Small intestine (tissue), 7 donors: Measurements from ENCODE around the gene SH3GL2. TPM values are rescaled to one million over a fixed set of nuclear protein-coding genes. Genes with fewer than 3 reads are reported as not detected.

Source experiments
- DNase-seq, 2 donors: peaks; one replicate each; pipeline versions ENCODE4 v3.0.0 to v3.0.0-alpha.2; 2013
- FAIRE-seq: peaks from 2 replicates; lab custom pipeline; 2012; peaks lifted over from hg19 to GRCh38; lab: Jason Lieb, UNC
- H3K27ac ChIP-seq, 3 donors: one replicate each; pipeline ENCODE4 v1.5.1; 2013; ENCODE audit warnings: low read length in 2 of 3, mild to moderate bottlenecking in 2 of 3, control low read depth in 1 of 3, inconsistent platforms in 1 of 3, low read depth in 1 of 3, moderate library complexity in 1 of 3
- H3K27me3 ChIP-seq, 3 donors: one replicate each; pipeline ENCODE4 v1.6.1; 2013; ENCODE audit warnings: low read length in 3 of 3, inconsistent platforms in 1 of 3; ENCODE audit not compliant: control insufficient read depth in 3 of 3, insufficient read depth in 3 of 3
- H3K36me3 ChIP-seq, 3 donors: one replicate each; pipeline ENCODE4 v1.6.1; 2013; ENCODE audit warnings: low read length in 3 of 3, inconsistent platforms in 1 of 3, low read depth in 1 of 3, mild to moderate bottlenecking in 1 of 3, moderate library complexity in 1 of 3; ENCODE audit not compliant: control insufficient read depth in 3 of 3, insufficient read depth in 2 of 3
- H3K4me1 ChIP-seq, 3 donors: one replicate each; pipeline ENCODE4 v1.6.1; 2013; ENCODE audit warnings: low read length in 2 of 3, inconsistent platforms in 1 of 3, low read depth in 1 of 3, mild to moderate bottlenecking in 1 of 3, moderate library complexity in 1 of 3; ENCODE audit not compliant: control insufficient read depth in 3 of 3, insufficient read depth in 2 of 3
- H3K4me3 ChIP-seq, 3 donors: one replicate each; pipeline ENCODE4 v1.5.1; 2013; ENCODE audit warnings: low read length in 3 of 3, control low read depth in 1 of 3, inconsistent platforms in 1 of 3, low read depth in 1 of 3, mild to moderate bottlenecking in 1 of 3, moderate library complexity in 1 of 3
- H3K9me3 ChIP-seq, 2 donors: one replicate each; pipeline ENCODE4 v1.6.1; 2013; ENCODE audit warnings: low read depth in 1 of 2, low read length in 1 of 2; ENCODE audit not compliant: control insufficient read depth in 2 of 2, insufficient read depth in 1 of 2
- WGBS, 3 donors: extraction: QIAGEN DNeasy Blood & Tissue Kit; methylation state at CpG; one replicate each; pipeline ENCODE4 v1.1.7; 2013; 5-methylcytosine and 5-hydroxymethylcytosine counted together
- polyA plus RNA-seq, 4 donors: library from polyadenylated mRNA; stranded (reverse) in 3 of 4; unstranded in 1 of 4; fragments of 200-250 nt in 3 of 4; fragments of 120-200 nt in 1 of 4; gene quantifications; one replicate each; pipeline versions ENCODE4 v1.2.1 to v1.2.3, GENCODE V29; 2013
- donor health status: healthy with polysubstance abuse.
- donor health status: control.
- donor health status: control.
- donor health status: Bipolar disorder and iron deficiency.
- donor health status: healthy.

The SH3GL2 gene
- polyA plus RNA-seq, 4 donors: 0.70 to 3.3 TPM; not detected in 2

- H3K36me3 ChIP-seq: no peaks in the 10 kb centered on the region
- no peaks in the 10 kb centered on the region for H3K27me3 ChIP-seq
- H3K27ac ChIP-seq: no peak overlapping the region
- H3K9me3 ChIP-seq: no peaks in the 10 kb centered on the region
- no peaks in the 10 kb centered on the region for H3K4me1 ChIP-seq
- no peak overlapping the region for H3K4me3 ChIP-seq
- DNase-seq: no peak
- no peak for FAIRE-seq
- 62 to 74% (median 73%) methylated on average over 3 of the region's 3 CpGs for WGBS, 3 donors
Measured at GRCh38 chr9:17695482-17695881, 116.6 kb downstream of the SH3GL2 start.

DNA sequence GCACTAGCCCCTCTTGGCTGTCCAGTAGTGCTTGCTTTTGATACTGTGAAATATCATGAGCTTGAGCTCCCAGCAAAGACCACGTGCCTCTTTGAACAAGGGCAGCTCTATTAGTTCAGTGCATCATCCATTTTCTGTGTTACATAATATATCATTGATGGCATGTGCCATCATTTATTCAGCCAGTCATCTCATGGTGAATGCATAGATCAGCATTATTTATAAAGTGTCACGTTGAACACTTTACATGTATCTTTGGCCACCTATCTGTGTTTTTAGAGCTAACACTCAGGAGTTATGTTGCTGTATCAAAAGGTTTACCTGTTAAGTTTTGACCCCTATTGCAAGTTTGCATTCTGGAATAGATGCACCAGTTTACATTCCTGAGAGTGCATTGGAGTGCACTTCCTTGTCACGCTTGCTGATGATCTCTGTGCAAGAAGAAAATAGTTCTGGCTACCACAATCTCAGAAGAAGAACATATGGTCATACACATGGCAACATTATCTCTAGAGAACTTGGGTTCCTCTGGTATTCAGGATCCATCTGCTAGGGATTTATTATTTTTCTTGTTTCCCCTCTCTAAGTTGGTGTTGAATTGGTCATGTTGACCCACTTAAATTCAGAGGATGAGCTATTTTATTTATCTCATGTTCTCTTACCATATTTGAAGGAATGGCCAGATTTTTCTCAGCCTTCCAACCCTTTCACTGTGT, 120.9 kb downstream of the SH3GL2 start:
- Histone ChIP-seq H3K36me3 (no peaks in the 10 kb centered on the region), H3K27ac (no peak overlapping the region), H3K27me3 (no peaks in the 10 kb centered on the region), H3K4me1 (no peaks in the 10 kb centered on the region), H3K9me3 (no peaks in the 10 kb centered on the region), H3K4me3 (no peak overlapping the region)
- 65 to 74% (median 68%) methylated on average over 3 of the region's 3 CpGs for WGBS, 3 donors
- no peak for DNase-seq
- FAIRE-seq: no peak

- FAIRE-seq (no peak), DNase-seq (peak in 1 of 2 donors; percentile 9)
- no peak overlapping the region for H3K27ac ChIP-seq
- H3K9me3 ChIP-seq: peaks cover 0 to 3% of the 10 kb centered on the region in 2 donors
- no peak overlapping the region for H3K4me3 ChIP-seq
- no peaks in the 10 kb centered on the region for H3K4me1 ChIP-seq
- no peaks in the 10 kb centered on the region for H3K27me3 ChIP-seq
- H3K36me3 ChIP-seq: no peaks in the 10 kb centered on the region
- WGBS, 3 donors: 8 to 54% (median 28%) methylated on average over 2 of the region's 2 CpGs
Measured at GRCh38 chr9:17706347-17706746, 127.5 kb downstream of the SH3GL2 start.

DNA sequence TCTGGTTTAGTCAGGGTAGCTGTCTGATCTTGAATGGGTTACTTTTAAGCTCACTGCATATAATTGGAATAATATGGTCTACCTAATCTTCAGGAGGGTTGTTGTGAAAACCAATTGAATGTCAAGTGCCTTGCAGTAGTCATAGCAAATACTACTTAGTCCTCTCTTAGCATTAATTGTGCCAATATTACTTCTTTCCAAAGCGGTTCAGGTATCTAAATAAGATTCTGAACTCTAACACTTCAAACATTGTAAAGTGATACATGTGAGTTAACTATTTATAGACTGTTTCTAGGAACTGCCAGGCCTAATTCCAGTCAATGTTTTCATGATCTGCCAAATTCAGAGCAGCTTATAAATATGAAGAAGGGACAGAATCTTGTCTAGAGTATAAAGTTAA, 140.2 kb downstream of the SH3GL2 start:
- H3K4me1 ChIP-seq: no peaks in the 10 kb centered on the region
- no peaks in the 10 kb centered on the region for H3K36me3 ChIP-seq
- no peak for FAIRE-seq
- no peak for DNase-seq
- no peak overlapping the region for H3K27ac ChIP-seq
- H3K9me3 ChIP-seq: no peaks in the 10 kb centered on the region
- WGBS, 3 donors: 18 to 63% (median 25%) methylated on average over 1 of the region's 1 CpG
- no peak overlapping the region for H3K4me3 ChIP-seq
- H3K27me3 ChIP-seq: no peaks in the 10 kb centered on the region

DNA sequence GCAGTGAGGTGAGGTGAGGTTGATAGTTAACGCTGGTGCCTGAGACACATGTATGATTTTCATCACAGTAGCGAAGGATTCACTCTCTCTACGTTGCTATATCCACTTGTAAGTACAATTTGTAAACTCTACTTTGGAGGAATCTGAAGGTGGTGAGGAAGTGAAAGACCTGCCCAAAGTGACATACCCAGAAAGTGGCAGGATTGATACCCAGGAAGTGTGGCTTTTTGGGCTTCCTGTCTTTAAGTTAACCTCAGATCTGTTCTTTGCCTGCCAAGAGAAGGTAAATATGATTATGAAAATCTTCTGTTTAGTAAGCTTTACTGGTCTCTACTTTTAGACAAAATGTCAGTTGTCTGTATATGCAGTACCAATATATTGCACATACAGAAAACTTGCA, 143.1 kb downstream of the SH3GL2 start:
- no peak overlapping the region for H3K27ac ChIP-seq
- H3K4me1 ChIP-seq: no peaks in the 10 kb centered on the region
- no peaks in the 10 kb centered on the region for H3K27me3 ChIP-seq
- WGBS, 3 donors: 75 to 84% (median 79%) methylated on average over 3 of the region's 3 CpGs
- DNase-seq: no peak
- no peaks in the 10 kb centered on the region for H3K36me3 ChIP-seq
- FAIRE-seq: no peak
- no peak overlapping the region for H3K4me3 ChIP-seq
- H3K9me3 ChIP-seq: peaks cover 0 to 4% of the 10 kb centered on the region in 2 donors

DNA sequence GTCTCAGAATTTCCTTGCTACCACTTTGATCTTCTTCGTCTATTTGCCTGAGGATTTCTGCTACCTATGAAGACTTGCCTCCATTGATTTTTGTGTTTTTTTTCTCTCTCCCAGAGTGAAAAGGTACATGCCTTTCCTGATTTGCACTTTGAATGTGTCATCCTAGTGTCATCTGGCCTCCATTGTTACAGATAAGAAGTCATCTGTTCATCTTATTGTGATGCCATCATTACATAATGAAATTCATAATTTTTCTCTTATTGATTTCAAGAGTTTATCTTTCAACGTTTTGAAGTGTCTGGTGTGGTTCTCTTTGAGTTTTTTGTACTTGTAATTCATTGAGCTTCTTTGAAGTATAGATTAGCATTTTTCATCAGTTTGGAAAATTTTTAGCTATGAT, 144.8 kb downstream of the SH3GL2 start:
- FAIRE-seq (no peak), DNase-seq (no peak)
- WGBS, 3 donors: 55 to 69% (median 56%) methylated on average over 2 of the region's 2 CpGs
- no peak overlapping the region for H3K4me3 ChIP-seq
- no peaks in the 10 kb centered on the region for H3K27me3 ChIP-seq
- H3K9me3 ChIP-seq: peaks cover 0 to 4% of the 10 kb centered on the region in 2 donors
- H3K36me3 ChIP-seq: no peaks in the 10 kb centered on the region
- no peak overlapping the region for H3K27ac ChIP-seq
- no peaks in the 10 kb centered on the region for H3K4me1 ChIP-seq

DNA sequence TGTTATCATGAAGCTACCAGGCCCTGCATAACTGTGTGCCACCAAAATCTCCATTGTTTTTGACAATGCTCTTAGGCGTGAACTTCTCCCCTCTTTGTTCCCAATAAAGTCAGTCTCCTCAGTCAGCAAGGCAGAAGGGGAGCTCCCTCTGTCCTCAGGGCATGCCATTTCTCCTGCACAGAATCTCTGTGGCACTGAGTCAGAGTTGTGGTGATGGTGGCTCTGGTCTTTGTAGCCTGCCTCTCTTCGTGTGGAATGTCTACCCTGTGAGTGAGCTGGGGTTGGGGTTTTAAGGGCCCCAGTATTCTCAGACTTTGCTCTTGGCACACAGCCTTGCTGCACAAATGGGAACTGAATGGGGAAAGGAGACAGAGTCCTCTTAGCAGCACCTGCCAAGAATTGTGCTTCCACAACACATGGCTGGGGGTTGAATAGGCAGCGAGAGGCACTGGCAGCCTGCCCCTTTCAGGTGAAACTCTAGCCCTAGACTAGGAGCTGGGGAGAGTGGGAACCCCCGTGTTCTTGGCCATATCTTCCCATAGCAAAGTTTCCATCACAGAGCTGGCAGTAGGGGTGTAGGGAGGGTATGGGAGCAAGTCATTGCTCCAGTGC, 146.6 kb downstream of the SH3GL2 start:
- no peak overlapping the region for H3K4me3 ChIP-seq
- no peaks in the 10 kb centered on the region for H3K27me3 ChIP-seq
- no peak overlapping the region for H3K27ac ChIP-seq
- no peaks in the 10 kb centered on the region for H3K4me1 ChIP-seq
- H3K36me3 ChIP-seq: no peaks in the 10 kb centered on the region
- H3K9me3 ChIP-seq: peaks cover 0 to 4% of the 10 kb centered on the region in 2 donors
- FAIRE-seq (no peak), DNase-seq (no peak)
- WGBS, 3 donors: 62 to 70% (median 65%) methylated on average over 4 of the region's 4 CpGs

GRCh38 chr9:17726298-17726697, 147.4 kb downstream of the SH3GL2 start:
- no peaks in the 10 kb centered on the region for H3K4me1 ChIP-seq
- H3K27ac ChIP-seq: no peak overlapping the region
- H3K4me3 ChIP-seq: no peak overlapping the region
- DNase-seq (no peak), FAIRE-seq (no peak)
- H3K36me3 ChIP-seq: no peaks in the 10 kb centered on the region
- peaks cover 0 to 4% of the 10 kb centered on the region in 2 donors for H3K9me3 ChIP-seq
- H3K27me3 ChIP-seq: no peaks in the 10 kb centered on the region
- 52 to 66% (median 54%) methylated on average over 5 of the region's 5 CpGs for WGBS, 3 donors
